DOHH2 (cell line): Measurements from ENCODE around the gene UNC119B.

Experiments used
- CTCF ChIP-seq: fragments of 200-600 bp; sonication (generic); IDR thresholded peaks from one replicate; pipeline ENCODE4 v1.5.1; 2014; ENCODE audit warnings: antibody characterized with exemption, mild to moderate bottlenecking, low read depth, low read length; ENCODE audit not compliant: poor library complexity, severe bottlenecking
- EZH2phosphoT487 ChIP-seq: fragments of 200-600 bp; sonication (generic); IDR thresholded peaks from 2 replicates; pipeline ENCODE4 v1.6.1; 2017; ENCODE audit warnings: borderline replicate concordance, mild to moderate bottlenecking, antibody characterized with exemption, low read length, moderate library complexity, mixed read lengths

- TF ChIP-seq CTCF, result no peak
- TF ChIP-seq EZH2phosphoT487, result no peak
Observed at GRCh38 chr12:120720987-120721801, 10.9 kb downstream of the UNC119B start.
